SHP77 treated with DMSO at 0.1 percent for 48 hours (cell line): ENCODE data around the gene PADI2.

Source experiments
- DNase-seq: peaks from one replicate; lab custom pipeline; 2025; lab: John Stamatoyannopoulos, UW

Gene PADI2

DNA sequence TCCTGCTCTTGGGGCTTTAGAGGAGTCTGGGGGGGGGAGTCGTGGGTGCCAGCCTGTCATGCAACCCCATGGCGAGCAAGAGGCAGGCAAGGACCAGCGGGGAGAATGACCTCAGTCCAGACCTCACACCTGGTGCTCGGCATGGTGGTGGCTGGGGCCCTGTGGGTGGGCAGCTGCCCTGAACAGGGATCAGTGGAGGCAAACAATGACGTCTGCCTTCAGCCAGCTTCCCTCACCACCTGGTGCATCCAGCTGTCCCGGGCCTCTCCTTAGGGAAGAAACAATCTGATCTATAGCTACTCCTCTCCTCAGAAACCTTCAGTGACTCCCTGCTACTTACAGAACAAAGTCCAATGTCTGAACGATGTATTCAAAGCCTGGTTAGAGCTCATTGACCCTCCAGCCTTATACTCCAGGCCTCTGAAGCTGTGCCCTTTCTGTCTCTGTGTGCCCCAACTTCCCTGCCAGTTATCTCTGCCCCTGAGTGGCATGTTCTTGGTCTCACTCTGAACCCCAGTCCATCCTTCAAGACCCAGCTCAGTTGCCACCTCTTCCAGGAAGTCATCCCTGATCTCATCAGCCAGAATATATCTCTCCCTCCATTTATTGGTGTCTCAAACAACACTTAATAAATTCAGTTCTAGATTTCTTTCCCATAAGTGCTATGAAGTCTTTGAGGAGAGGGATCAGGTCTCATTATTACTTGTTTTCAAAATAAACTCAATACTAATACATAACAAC is 6.6 kb downstream of the PADI2 start:
- DNase-seq, result no peak

DNA sequence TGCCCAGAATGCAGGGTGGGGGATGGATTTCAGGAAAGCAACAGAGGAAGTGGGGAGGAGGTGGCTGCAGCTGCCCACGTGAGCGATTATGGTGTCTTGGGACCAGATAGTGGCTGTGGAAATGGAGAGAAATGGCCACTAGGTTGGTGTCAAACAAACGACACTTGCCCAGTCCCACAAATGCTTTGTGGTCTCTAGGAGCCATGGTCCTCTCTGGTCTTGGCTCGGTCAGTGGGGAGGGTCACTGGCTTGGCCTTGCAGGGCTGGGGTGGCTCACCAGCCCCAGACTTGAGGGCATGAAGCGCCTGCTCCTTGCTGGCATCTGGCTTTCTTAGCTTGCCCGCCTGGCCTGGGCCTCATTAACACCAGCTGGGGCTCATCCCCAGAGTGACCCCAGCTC is 7.2 kb downstream of the PADI2 start:
- DNase-seq, result no peak

DNA sequence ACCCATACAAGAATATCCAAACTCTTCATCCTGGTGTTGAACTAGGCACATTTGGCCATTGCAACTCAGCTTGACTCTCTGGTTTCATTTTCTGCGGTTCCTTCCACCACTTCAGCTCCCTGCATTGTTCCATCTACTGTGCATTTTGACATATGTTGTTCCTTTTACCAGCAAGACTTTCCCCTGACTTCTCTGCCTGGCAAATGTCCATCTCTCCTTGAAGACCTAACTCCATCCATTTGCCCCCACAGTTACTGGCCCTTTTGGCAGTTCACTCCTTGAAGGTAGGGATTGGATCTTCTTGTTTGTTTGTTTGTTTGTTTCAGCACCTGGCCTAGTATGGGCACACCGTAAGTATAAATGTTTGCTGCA is 8.7 kb downstream of the PADI2 start:
- no peak for DNase-seq

DNA sequence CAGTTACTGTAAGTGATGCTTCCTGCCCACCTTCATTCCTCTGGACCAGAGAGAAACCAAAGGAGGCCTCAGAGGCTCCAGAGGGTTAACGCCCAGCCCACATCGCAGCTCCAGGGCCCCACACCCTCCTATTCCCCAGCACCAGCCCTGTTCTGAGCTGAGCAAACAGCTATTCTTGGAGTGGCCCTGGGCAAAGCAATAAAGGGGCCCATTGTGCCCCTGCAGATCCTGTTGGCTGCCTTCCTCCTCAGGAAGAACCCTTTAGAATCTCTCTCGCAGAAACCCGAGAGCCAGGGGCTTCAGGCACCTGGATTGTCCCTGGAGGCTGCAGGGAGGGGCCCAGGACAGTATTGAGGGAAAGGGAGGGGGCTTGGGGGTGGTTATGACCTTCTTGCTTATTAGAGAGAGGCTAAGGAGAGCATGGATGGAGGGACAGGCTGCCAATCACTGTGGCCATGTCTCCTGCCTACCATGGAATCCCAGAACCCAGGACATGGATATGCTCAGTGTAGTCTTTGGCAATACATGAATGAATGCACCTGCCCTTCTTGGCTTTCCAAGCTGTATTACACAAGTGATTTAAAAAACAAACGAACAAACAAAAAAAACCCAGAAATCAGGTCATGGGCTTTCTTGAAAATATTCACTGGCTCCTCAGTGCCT is 9.2 kb downstream of the PADI2 start:
- no peak for DNase-seq

DNA sequence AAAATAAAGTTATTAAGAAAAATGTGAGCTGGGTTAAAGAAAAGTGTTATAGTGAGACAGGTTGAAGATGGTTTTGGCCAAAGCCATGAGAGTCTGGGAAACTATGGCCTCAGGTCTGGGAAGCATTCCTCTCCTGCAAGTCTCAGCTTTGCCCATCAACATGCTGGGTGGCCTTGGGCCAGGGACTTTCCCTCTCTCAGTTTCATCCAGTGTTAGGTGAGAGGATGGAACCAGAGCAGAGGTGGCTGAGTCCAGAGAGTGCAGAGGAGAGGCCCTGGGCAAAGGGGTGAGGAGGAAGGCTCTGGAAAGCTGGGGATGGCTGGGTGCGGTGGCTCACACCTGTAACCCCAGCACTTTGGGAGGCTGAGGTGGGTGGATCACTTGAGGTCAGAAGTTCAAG is 10.5 kb downstream of the PADI2 start:
- no peak for DNase-seq

DNA sequence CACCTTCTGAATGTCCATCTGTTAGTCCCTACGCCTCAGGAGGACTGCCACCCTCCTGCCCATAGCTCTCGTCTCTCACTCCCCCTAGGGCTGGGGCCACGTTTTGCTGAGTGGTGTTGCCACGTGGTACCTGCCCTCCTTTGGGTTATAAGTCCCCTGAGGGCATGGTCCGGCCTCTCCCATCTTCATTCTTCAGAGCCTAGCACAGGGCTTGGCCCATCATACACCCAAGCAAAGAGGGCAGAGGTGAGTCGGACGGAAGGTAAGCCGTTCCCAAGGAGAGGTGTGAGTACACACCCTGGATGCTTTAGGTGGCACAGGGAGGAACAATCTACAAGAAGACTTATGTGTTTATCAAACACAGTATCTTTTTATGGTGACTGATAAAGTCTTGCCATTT is 10.9 kb downstream of the PADI2 start:
- no peak for DNase-seq

DNA sequence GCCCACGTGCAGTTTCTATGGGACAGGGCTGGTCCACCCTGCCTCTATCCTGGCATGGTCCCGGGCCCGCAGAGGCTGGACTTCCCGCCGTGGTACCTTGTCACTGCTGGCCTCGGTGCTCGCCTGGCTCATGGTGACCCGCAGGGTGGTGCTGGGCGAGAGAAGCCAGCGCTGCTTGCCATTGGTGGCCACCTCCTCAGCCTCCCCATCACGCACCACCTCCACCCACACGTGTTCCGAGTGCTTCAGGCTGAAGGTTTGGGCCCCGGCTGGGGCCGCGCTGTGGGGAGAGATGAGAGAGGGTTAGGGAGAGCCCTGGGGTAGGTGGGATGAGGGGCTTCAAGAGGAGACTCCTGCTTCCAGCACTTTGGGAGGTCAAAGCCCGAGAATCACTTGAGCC is 14.5 kb downstream of the PADI2 start:
- no peak for DNase-seq

DNA sequence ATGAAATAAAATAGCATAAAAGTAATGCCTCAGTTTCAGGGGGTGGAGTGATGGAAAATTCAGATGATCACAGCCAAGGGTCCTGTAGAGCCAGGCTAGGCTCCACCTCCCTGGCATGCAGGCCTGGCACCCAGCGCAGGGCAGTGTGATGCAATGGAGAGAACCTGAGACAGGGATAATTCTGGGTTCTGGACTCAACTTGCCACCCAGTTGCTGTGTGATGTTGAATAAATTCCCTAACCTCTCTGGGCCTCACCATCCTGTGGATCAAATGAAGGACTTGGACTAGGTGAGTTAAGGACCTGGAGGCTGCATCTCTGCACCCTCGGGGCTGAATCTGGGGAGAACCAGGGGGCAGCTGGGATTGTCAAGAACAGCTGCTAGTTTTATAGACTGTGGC is 17.0 kb downstream of the PADI2 start:
- DNase-seq, result no peak

DNA sequence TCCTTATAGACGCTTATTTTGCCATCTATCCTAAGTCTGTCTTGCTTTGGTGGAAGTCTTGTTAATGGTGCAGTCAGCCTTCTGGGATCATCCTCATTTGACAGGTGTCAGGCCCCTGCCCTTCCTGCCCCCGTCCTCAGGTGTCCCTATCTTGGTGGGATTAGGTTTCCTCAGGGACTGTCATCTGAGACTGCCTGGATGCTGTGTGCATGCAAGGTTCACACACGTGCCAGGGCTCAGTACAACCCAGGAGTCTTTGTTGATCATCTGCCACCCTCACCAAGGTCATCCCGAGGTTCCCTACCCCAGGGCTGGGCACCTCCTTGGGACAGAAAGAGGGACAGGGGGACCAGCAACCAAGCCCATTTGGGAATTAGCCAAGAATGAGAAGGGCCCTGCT is 18.0 kb downstream of the PADI2 start:
- DNase-seq, result no peak

DNA sequence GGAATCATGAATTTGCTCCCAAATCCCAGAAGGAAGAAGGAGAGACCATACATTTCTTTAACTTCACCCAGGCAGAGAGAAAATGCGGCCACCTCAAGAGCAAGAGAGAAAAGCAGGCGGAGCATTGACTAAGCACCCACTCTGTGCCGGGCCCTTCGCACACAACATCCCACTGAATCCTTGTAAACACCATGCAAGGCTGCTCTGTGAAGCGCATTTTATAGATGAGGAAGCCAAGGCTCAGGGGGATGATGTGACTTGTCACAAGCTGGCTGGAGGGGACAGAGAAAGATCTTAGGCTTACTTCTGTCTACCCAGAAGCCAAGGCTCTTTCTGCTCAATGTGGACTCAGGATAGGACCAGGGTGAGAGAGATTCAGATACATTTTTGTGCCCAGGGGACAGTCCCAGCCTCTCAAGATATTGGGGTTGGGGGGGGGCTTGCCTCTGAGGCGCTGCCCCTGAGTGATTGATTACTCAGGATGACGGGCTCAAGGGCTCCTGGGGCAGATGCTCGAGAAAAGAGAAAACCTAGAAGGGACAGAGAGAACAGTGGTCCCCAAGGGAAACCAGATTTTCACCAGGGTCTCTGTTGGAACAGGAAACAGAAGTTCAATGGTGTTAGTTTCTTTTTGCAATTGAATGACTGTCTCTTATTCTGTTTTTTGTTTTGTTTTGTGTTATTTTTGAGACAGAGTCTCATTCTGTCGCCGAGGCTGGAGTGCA is 19.5 kb downstream of the PADI2 start:
- DNase-seq, result no peak

DNA sequence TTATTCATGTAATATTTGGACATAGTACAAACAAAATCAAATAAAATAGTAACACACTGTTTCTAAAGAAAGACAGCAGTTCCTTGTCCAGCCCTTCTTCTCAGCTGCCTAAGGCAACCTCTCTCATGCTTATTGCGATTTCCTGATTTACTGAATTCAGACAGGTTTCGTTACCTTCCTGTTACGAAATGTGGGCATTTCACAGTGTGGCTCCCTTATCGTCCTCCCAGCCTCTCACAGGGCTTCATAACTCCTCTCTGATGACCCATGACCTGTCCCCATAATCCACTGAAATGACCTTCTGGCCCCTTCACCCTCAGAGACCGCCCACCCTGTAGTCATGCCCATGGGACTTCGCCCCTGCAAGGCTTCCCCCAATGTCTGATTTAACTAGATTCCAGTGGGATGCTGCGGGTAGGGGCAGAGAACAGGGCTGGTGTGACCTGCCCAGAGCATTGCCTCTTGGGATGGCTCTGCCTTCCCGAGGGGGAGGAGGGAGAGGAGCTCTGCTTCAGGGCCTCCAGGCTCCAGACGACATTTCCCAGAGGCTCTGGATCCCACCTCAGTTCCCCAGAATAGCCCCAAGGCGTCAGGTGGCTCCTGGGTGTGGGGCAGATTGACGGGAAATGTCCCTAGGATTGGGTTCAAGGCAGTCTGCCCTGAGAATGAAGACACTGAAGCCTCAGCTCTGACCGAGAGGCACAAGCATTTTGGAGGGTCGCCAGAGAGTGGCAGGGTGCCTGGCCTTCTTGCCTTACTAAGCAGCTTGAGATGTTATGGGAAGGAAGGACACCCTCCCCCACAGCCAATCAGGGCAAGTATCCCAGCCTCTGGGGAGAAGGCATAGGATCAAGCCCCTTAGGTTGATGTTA is 20.6 kb downstream of the PADI2 start:
- DNase-seq, result no peak

DNA sequence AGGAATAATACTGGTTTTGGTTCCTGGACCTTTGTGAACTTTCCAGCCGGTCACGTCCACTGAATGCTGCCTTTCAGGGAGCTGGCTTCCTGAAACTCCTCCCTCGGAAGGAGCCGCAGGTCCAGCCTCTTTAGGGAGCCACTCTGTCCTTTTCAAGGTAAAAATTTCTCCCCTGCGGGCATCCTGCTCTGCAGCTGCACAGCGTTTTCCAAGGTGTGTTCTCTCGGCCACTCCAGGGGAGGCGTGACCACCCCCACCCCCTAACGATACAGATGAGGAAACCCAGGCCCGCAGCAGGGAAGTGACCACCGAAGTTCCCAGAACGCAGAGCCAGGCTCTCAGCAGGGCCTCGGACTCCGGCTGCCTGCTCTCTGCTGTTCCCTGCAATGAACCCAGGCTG is 21.5 kb downstream of the PADI2 start:
- no peak for DNase-seq

DNA sequence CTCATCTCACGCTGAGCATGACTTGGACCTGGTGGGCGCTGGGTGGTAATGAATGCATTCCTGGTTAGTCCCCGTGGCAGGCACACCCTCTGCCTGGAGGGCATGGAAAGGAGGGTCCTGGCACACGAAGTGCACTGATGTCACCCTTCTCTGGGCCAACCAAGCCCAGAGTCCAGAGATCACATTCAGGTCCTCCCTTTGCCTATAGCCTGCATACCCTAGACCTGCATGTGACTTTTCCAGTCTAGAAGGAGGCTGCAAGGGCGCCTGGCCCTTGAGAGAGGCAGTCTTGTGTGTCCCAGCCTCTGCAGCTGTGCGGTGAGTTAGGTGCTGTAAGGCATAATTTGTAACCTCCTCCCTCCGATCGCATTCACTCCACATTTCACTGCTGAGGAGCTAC is 22.1 kb downstream of the PADI2 start:
- DNase-seq, result no peak

DNA sequence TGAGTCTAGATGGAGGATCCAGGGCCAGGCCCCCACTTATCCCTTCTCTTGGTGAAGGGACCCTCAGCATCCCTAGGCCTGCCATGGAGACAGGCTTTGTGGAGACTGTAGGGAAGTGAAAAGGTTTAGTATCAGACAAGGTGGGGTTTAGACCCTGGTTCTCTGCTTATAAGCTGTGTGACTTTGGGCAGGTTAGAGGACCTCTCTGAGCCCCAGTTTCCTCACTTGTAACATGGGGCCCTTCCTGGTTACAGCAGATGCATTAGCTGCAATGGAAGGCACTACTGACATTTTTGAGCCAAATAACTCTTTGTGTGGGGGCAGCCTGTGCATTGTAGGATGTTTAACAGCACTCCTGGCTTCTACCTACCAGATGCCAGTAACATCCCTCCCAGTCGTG is 22.7 kb downstream of the PADI2 start:
- no peak for DNase-seq

DNA sequence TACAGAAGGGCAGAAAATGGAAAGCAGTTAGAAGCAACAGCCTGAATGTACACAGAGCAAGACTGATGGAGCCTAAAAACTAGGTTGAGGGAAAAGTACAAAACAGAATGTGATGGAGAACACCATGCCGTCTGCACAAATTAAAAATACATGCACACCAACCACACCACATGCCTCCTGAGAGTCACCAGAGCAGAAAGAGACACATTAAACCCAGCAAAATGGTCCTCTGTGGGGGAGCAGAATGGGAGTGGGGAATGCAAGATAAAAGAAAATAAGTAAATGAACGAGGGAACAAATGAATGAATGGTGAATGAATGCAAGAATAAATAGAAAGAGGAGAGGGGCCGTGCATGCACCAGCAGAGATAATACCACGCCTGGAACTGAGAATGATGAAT is 24.1 kb downstream of the PADI2 start:
- no peak for DNase-seq

DNA sequence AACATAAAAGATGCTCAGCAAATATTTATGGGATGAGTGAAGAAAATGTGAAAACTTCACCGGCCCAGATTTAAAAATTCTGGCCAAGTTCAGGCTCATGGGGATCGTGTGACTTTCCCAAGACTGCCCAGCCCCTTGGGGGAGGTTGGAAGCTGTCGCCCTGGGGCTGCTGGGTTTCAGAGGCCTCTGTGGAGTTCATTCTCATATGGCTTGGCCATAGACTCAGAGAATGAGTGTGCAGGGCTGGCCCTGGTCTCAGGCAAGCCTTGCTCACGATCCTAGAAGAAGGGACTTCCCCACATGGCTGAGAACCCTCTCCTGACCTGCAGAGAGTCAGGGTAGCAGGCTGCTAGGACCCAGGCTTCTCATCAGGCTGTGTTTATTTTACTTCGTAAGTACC is 24.6 kb downstream of the PADI2 start:
- DNase-seq, result no peak

DNA sequence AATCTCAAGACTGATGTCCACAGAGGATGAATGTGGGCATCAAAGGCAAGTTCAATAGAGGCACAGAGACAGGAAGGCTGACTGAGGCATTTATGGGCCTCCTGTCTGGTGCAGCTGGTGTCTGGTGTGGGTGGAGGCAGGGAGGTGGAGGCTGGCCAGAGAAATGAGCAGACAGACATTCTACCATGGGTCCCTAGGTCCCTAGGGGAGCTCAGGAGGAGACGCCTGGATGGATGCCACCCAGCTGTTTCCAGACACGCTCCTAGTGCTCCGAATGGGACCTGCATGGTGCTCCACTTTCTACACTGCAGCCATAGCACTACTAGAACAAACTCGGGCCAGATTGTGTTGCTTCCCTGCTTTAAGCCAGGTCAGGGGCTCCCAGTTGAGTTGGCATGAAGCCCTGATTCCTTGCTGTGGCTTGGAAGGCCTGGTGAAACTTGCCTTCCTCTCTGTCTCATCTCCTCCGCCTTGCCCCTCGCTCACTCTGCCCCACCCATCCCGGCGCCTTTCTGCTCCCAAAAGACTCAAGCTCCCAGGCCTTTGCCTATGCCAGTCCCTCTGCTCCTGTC is 25.3 kb downstream of the PADI2 start:
- DNase-seq, result no peak

DNA sequence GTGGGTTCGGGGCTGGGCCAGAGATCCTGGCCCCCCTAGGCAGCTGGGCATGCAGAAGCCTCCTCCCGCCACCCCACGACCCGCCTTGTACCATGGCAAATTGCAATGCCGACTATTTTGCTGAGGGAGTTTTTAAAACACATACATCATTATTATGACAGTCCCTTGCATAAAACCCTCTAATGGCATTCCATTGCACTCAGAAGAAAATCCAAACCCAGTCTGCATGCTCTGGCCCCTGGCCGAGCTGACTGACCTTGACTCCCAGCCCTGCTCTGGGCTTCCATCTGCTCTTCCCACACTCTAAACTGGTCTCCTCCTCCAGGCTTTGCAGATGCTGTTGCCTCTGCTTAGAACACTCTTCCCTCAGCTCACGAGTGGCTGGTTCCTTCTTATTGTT is 28.0 kb downstream of the PADI2 start:
- no peak for DNase-seq

DNA sequence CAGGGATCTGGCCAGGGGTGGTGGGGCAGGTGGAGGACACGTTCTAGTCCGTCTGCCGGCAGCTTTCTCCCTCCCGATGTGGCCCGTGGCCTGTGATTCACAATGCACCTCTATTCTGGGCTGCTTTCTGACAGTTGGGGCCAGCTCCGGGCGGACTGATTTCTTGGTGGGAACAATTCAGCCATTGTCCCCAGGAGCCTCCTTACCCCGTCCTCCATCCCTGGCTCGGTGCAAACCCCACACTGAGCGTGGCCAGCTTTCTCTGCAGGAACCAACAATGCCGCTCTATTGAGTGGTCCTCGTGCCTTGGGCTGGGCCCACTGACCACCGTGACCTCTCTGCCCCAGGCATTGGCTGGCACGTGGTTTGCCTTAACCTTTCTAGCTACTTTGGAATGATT is 29.7 kb downstream of the PADI2 start:
- no peak for DNase-seq

DNA sequence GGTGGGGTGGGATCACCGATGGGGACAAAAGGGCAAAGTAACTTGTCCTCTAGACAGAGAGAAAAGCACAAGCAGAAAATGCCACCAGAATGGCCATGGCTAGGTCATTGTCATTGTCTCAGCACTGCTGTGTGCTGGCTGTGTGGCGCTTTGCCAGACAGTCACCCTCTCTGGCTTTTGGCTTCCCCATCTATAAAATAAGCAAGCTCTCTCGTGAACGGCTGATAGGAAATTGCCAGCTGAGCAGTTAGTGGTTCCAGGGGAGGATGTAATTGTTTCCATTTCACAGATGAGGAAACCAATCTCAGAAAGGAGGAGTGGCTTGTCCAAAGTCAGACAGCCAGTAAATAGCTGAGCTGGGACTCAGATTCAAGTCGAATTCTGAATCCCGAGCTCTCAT is 32.5 kb downstream of the PADI2 start:
- DNase-seq, result no peak

DNA sequence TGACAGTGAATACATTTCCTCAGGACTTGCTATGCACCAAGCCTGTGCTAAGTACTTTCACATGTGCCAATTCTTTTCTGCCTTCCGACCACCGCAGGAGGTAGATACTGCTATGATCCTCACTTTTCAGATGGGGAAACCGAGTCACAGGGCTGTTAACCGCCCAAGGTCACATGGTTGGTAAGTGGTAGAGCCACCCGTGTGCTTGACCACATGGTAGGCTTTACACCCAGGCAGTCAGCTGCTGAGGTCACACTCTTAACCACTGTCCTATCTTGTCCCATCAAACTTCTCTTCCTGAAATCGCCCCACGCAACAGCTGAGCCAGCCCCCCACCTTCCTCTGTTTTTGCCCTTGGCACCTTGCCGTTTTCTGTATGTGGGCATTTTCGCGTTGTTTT is 34.5 kb downstream of the PADI2 start:
- no peak for DNase-seq

DNA sequence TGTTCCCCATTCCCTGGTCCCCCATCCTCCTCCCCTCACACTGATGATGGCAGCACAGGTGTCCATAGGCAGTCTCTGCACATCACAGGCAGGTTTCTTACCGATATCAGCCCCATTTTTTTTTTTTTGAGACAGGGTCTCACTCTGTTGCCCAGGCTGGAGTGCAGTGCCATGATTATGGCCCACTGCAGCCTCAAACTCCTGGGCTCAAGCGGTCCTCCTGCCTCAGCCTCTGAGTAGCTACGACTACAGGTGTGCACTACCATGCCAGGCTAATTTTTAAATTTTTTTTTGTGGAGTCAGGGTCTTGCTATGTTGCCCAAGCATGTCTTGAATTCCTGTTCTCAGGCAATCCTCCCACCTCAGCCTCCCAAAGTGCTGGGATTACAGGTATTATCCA is 36.5 kb downstream of the PADI2 start:
- DNase-seq, result no peak
